Common myeloid progenitor, CD34-positive (primary cell): ENCODE results near the gene BRCA1.
"Not testable (repeated sequence)": the region's sequence is repeated elsewhere in the genome, so short reads cannot be mapped to it uniquely, and the experiment has no call there.

Experiments used
- CTCF ChIA-PET: fragments of 350-600 bp; sonication (Branson Sonifier 250); formaldehyde crosslinking; loops from one replicate; lab custom pipeline; 2021; ENCODE audit warnings: antibody characterized with exemption; lab: Charles Lee
- POLR2A ChIA-PET: fragments of 350-600 bp; sonication (Branson Sonifier 250); formaldehyde crosslinking; loops from one replicate; lab custom pipeline; 2021; ENCODE audit warnings: antibody characterized with exemption; lab: Charles Lee
- DNase-seq, 3 donors: peaks; one replicate each; pipeline versions ENCODE4 v3.0.0 to v3.0.0-alpha.2; 2013
- H3K27ac ChIP-seq, 2 experiments: 1 replicate in 1 of 2; 2 replicates in 1 of 2; pipeline ENCODE4 v1.7.0; 2013; ENCODE audit warnings: inconsistent platforms in 2 of 2, low read length in 2 of 2, mild to moderate bottlenecking in 2 of 2, low read depth in 1 of 2, moderate library complexity in 1 of 2; ENCODE audit not compliant: severe bottlenecking in 2 of 2, insufficient read depth in 1 of 2, poor library complexity in 1 of 2
- H3K27me3 ChIP-seq, 5 experiments: replicated peaks in 2 of 5; 1 replicate in 3 of 5; 2 replicates in 2 of 5; pipeline versions ENCODE4 v1.6.1 to v1.7.0; 2013; ENCODE audit warnings: low read length in 4 of 5, mild to moderate bottlenecking in 2 of 5, moderate library complexity in 2 of 5, inconsistent platforms in 1 of 5; ENCODE audit not compliant: insufficient read depth in 5 of 5, control insufficient read depth in 4 of 5
- H3K36me3 ChIP-seq, 4 experiments: 1 replicate in 2 of 4; 2 replicates in 2 of 4; pipeline versions ENCODE4 v1.6.1 to v1.7.0; 2013; ENCODE audit warnings: low read length in 3 of 4, control low read depth in 1 of 4, mild to moderate bottlenecking in 1 of 4; ENCODE audit not compliant: control insufficient read depth in 4 of 4, insufficient read depth in 4 of 4
- H3K4me1 ChIP-seq, 4 experiments: 1 replicate in 3 of 4; 2 replicates in 1 of 4; pipeline versions ENCODE4 v1.6.1 to v1.7.1; 2013; ENCODE audit warnings: low read length in 3 of 4, mild to moderate bottlenecking in 3 of 4, control low read depth in 1 of 4, inconsistent platforms in 1 of 4, moderate library complexity in 1 of 4; ENCODE audit not compliant: control insufficient read depth in 4 of 4, insufficient read depth in 4 of 4; ENCODE audit errors: control extremely low read depth in 1 of 4
- H3K4me3 ChIP-seq, 7 experiments: 1 replicate in 4 of 7; 2 replicates in 3 of 7; pipeline versions ENCODE4 v1.5.1 to v1.7.0; 2013; ENCODE audit warnings: mild to moderate bottlenecking in 7 of 7, low read length in 6 of 7, moderate library complexity in 6 of 7, inconsistent platforms in 2 of 7, low read depth in 2 of 7, control low read depth in 1 of 7; ENCODE audit not compliant: insufficient read depth in 4 of 7, control insufficient read depth in 1 of 7; ENCODE audit errors: extremely low read depth in 1 of 7
- H3K9me3 ChIP-seq, 5 experiments: 1 replicate in 4 of 5; 2 replicates in 1 of 5; pipeline versions ENCODE4 v1.6.1 to v1.7.1; 2013; ENCODE audit warnings: low read length in 4 of 5, mild to moderate bottlenecking in 2 of 5, inconsistent platforms in 1 of 5, low read depth in 1 of 5, moderate library complexity in 1 of 5; ENCODE audit not compliant: control insufficient read depth in 4 of 5, insufficient read depth in 2 of 5; ENCODE audit errors: control extremely low read depth in 1 of 5
- WGBS: methylation state at CpG from one replicate; pipeline ENCODE4 v1.1.5; 2013; ENCODE audit not compliant: insufficient coverage; 5-methylcytosine and 5-hydroxymethylcytosine counted together

BRCA1 gene

GRCh38 chr17:43165971-43166370 lies 40.8 kb upstream of the BRCA1 start:
- H3K27me3 ChIP-seq, H3K27ac ChIP-seq, DNase-seq, CTCF ChIA-PET, H3K9me3 ChIP-seq, H3K4me3 ChIP-seq, POLR2A ChIA-PET, H3K36me3 ChIP-seq: not testable (repeated sequence)
- peaks cover 0 to 19% (median 9%) of the 10 kb centered on the region in 4 experiments for H3K4me1 ChIP-seq

DNA sequence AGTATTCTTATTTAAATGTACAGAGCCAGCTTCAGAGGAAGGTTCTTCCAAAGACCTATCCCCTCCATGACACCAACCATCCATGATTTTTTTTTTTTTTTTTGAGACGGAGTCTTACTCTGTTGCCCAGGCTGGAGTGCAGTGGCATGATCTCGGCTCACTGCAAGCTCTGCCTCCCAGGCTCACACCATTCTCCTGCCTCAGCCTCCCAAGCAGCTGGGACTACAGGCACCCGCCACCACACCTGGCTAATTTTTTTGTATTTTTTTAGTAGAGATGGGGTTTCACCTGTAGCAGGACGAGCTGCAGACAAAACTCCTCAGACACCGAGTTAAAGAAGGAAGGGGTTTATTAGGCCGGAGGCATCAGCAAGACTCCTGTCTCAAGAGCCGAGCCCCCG lies 34.8 kb upstream of the BRCA1 start:
- DNase-seq, H3K27ac ChIP-seq, H3K27me3 ChIP-seq, H3K4me1 ChIP-seq, H3K9me3 ChIP-seq, H3K4me3 ChIP-seq, POLR2A ChIA-PET, CTCF ChIA-PET: not testable (repeated sequence)
- peaks cover 0 to 10% (median 0%) of the 10 kb centered on the region in 4 experiments for H3K36me3 ChIP-seq
- WGBS: 97% methylated on average over 4 of the region's 8 CpGs

DNA sequence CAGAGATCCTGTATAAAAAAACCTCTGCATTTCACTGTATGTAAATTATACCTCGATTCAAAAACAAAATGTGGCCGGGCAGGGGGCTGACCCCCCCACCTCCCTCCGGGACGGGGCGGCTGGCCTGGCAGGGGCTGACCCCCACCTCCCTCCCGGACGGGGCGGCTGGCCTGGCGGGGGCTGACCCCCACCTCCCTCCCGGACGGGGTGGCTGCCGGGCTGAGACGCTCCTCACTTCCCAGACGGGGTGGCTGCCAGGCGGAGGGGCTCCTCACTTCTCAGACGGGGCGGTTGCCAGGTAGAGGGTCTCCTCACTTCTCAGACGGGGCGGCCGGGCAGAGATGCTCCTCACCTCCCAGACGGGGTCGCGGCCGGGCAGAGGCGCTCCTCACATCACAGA lies 34.1 kb upstream of the BRCA1 start:
- H3K27me3 ChIP-seq, H3K27ac ChIP-seq, H3K9me3 ChIP-seq, CTCF ChIA-PET, POLR2A ChIA-PET, H3K4me1 ChIP-seq, DNase-seq, H3K4me3 ChIP-seq: not testable (repeated sequence)
- WGBS: no CpG with 5 or more reads among the region's 25 CpGs
- peaks cover 0 to 10% (median 0%) of the 10 kb centered on the region in 4 experiments for H3K36me3 ChIP-seq

- Histone ChIP-seq H3K4me1 (no peaks in the 10 kb centered on the region), H3K27me3 (no peaks in the 10 kb centered on the region), H3K36me3 (peaks cover 0 to 12% (median 0%) of the 10 kb centered on the region in 4 experiments), H3K4me3 (no peak overlapping the region), H3K27ac (no peak overlapping the region), H3K9me3 (no peaks in the 10 kb centered on the region)
- no peak for DNase-seq
- CTCF ChIA-PET: no interaction called here
- POLR2A ChIA-PET: no interaction called here
- 100% methylated on average over 3 of the region's 3 CpGs for WGBS
Measured at GRCh38 chr17:43155666-43156065, 30.5 kb upstream of the BRCA1 start.

DNA sequence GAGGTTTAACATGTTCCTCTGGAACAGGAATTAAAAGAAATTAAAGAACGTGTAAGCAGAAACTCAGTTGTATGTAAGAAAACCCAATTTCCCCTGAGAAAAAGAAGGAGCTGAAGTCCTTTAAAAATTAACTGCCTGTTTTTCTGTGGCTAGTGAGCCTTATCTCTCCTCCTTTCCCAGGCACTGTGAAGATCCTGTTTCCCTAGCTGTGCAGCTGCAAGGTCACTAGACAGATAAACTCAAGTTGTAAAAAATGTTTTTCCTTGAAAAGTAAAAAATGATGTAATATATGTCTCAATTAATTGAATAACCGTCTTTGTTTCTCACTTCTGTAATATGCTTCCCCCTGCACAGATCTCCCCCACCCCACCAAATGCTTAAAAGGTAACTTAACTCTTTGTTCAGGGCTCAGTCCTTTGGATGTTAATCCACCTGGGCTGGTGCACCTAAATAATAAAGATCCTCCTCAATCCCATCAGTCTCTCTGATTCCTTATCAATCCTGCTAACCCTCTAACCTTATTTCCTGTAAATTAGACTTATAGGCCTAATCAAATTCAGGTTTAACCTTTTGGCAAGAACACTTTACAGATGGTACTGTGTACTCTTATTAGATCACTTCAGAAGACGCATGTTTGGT lies 28.2 kb upstream of the BRCA1 start:
- POLR2A ChIA-PET, CTCF ChIA-PET: not testable (repeated sequence)

GRCh38 chr17:43151880-43152456 lies 26.8 kb upstream of the BRCA1 start:
- CTCF ChIA-PET: no interaction called here
- Histone ChIP-seq H3K9me3 (no peaks in the 10 kb centered on the region), H3K4me1 (no peaks in the 10 kb centered on the region), H3K4me3 (no peak overlapping the region), H3K27ac (no peak overlapping the region), H3K27me3 (no peaks in the 10 kb centered on the region), H3K36me3 (peaks cover 0 to 13% (median 0%) of the 10 kb centered on the region in 4 experiments)
- no CpG with 5 or more reads among the region's 3 CpGs for WGBS
- POLR2A ChIA-PET: no interaction called here
- no peak for DNase-seq

More for the DNA sequence above, 28.2 kb upstream of the BRCA1 start:
- WGBS: 100% methylated on average over 1 of the region's 3 CpGs
- not testable (repeated sequence) for H3K27me3 ChIP-seq, H3K4me1 ChIP-seq, H3K27ac ChIP-seq, H3K4me3 ChIP-seq, H3K9me3 ChIP-seq
- H3K36me3 ChIP-seq: peaks cover 0 to 12% (median 0%) of the 10 kb centered on the region in 4 experiments
- peak in 1 of 3 donors; percentile 12 for DNase-seq

DNA sequence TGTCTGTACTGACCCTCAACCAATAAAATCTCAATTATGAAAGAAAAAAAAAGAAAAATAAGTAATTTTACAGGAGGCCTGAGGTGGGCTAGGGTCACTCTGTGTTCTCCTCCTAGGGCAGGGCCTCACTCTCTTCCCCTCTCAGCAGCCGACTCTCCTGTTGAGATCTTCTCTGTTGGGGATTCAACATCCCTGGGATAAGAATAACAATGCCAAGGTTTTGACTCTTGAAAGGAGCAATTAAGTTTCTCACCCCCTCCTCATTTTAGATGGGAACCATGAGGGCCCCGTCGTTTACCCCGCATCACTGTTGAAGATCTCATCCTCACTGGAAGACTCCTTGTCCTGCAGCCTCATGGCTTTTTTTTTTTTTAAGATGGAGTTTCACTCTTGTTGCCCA lies 21.5 kb upstream of the BRCA1 start:
- Histone ChIP-seq H3K27ac (no peak overlapping the region), H3K4me3 (no peak overlapping the region), H3K4me1 (no peaks in the 10 kb centered on the region), H3K9me3 (no peaks in the 10 kb centered on the region), H3K36me3 (peaks cover 0 to 9% (median 4%) of the 10 kb centered on the region in 4 experiments), H3K27me3 (no peaks in the 10 kb centered on the region)
- DNase-seq: no peak
- CTCF ChIA-PET: no interaction called here
- POLR2A ChIA-PET: no interaction called here
- WGBS: 100% methylated on average over 4 of the region's 4 CpGs
